Gastrocnemius medialis (tissue), 4 donors: Measurements from ENCODE around the gene MYO19.

Source experiments
- POLR2A ChIP-seq, 2 donors: fragments of 450-650 bp; IDR thresholded peaks; one replicate each; pipeline ENCODE4 v1.6.1; 2017; ENCODE audit warnings: antibody characterized with exemption in 2 of 2, mild to moderate bottlenecking in 2 of 2, moderate library complexity in 2 of 2
- TF ChIP-seq, protein P1 (sequence below), 5 experiments: fragments of 450-650 bp in 3 of 5; fragments of 200-600 bp in 2 of 5; sonication (generic) in 2 of 5; IDR thresholded peaks in 4 of 5; conservative IDR thresholded peaks in 1 of 5; 1 replicate in 4 of 5; 2 replicates in 1 of 5; pipeline ENCODE4 v1.5.1; 2016 to 2019; ENCODE audit warnings: antibody characterized with exemption in 5 of 5, mild to moderate bottlenecking in 3 of 5, moderate library complexity in 3 of 5

DNA sequence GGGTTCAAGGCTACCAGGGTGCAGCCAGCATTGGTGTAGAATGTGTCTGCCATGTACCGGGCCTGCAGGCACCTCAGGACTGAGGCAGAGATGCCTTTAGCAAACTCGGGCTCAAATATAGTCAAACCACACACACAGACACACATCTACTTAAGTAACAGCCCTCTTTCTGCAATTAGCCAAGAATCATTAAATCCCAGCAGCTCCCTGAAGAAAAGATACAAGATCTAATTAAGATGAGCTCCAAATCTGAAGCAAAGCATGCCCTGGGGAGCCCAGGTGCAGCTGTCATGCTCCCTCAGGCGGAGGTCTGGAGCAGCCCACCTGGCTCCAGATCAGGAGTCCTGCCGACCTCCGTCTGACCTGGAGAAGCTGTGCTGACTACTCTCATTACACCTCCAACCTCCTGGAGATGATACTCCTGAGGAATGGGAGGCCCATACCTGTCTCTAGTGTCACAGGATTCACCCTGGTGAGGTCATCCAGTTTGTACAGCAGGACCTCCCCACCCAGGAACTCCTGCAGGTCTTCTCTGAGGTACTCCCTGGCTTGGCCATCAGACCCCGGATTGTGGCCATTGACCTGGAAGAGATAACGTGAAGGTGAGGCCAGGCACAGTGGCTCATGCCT is 6.9 kb downstream of the MYO19 start:
- TF ChIP-seq POLR2A (IDR thresholded peaks at IDR 0.05), result no peak
- TF ChIP-seq, protein P1, sequence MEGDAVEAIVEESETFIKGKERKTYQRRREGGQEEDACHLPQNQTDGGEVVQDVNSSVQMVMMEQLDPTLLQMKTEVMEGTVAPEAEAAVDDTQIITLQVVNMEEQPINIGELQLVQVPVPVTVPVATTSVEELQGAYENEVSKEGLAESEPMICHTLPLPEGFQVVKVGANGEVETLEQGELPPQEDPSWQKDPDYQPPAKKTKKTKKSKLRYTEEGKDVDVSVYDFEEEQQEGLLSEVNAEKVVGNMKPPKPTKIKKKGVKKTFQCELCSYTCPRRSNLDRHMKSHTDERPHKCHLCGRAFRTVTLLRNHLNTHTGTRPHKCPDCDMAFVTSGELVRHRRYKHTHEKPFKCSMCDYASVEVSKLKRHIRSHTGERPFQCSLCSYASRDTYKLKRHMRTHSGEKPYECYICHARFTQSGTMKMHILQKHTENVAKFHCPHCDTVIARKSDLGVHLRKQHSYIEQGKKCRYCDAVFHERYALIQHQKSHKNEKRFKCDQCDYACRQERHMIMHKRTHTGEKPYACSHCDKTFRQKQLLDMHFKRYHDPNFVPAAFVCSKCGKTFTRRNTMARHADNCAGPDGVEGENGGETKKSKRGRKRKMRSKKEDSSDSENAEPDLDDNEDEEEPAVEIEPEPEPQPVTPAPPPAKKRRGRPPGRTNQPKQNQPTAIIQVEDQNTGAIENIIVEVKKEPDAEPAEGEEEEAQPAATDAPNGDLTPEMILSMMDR (IDR thresholded peaks at IDR 0.05 in 4 of 5, conservative IDR thresholded peaks at IDR 0.05 in 1 of 5), result no peak
